ENCODE data around the gene KCTD11. TPM values are rescaled to one million over a fixed set of nuclear protein-coding genes. Genes with fewer than 3 reads are reported as not detected.

KCTD11 gene
- total RNA-seq, 4 donors from 2014 or later = 3.6 to 7.0 (median 4.6) TPM

GRCh38 chr17:7388856-7389255 lies 36.9 kb downstream of the KCTD11 start:
- no peak for TF ChIP-seq CTCF (IDR thresholded peaks at IDR 0.05 in 4 of 5, conservative IDR thresholded peaks at IDR 0.05 in 1 of 5)
- TF ChIP-seq POLR2A (IDR thresholded peaks at IDR 0.05) = no peak
- in situ Hi-C loops (cut with MboI; ENCODE audit: low sequenced_read_pairs in 4 of 4) (no loop called here), intact Hi-C loops (cut with DNase I; ENCODE audit: low total_unique reads) (no loop called here)
- no peaks in the 10 kb centered on the region for H3K9me3 ChIP-seq
- peaks cover 1 to 7% (median 3%) of the 10 kb centered on the region in 3 donors for H3K27me3 ChIP-seq
- H3K4me1 ChIP-seq = peaks cover 8 to 11% of the 10 kb centered on the region in 2 donors
- no peak overlapping the region for H3K27ac ChIP-seq
- DNase-seq (no peak), ATAC-seq (no peak)
- H3K4me3 ChIP-seq = no peak overlapping the region
- peaks cover 0 to 22% of the 10 kb centered on the region in 2 donors for H3K36me3 ChIP-seq

GRCh38 chr17:7389924-7390910 lies 38.3 kb downstream of the KCTD11 start:
- H3K36me3 ChIP-seq = peaks cover 0 to 22% of the 10 kb centered on the region in 2 donors
- in situ Hi-C loops (cut with MboI; ENCODE audit: low sequenced_read_pairs in 4 of 4) = no loop called here
- ATAC-seq (no peak), DNase-seq (no peak)
- H3K4me3 ChIP-seq = no peak overlapping the region
- intact Hi-C loops (cut with DNase I; ENCODE audit: low total_unique reads) = no loop called here
- H3K27ac ChIP-seq = no peak overlapping the region
- TF ChIP-seq CTCF (IDR thresholded peaks at IDR 0.05 in 4 of 5, conservative IDR thresholded peaks at IDR 0.05 in 1 of 5) (no peak), POLR2A (IDR thresholded peaks at IDR 0.05) (no peak)
- no peaks in the 10 kb centered on the region for H3K9me3 ChIP-seq
- H3K4me1 ChIP-seq = peaks cover 9 to 10% of the 10 kb centered on the region in 2 donors
- no peaks in the 10 kb centered on the region for H3K27me3 ChIP-seq

DNA sequence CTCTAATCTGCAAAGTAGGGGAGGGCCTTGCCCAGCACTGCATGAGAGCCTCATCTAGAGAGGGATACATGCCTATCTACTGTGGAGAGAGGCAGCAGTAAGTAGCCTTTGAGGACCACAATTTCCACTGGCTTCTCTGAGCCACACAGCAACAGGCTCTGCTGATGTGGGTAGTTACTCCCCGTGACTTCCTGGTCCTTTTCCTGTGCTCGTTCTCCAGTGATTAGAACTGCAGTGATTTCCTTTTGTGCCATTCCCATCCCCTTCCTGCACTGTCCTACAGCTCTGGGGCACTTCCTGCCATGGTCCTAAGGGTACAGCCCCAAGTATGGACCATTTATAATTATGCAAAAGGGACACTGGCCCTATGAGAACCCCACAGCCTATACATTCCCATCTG lies 39.3 kb downstream of the KCTD11 start:
- peak overlapping the region in 1 of 4 donors; percentile 11 for H3K27ac ChIP-seq

More for the DNA sequence above, 39.3 kb downstream of the KCTD11 start:
- H3K36me3 ChIP-seq = peaks cover 0 to 22% of the 10 kb centered on the region in 2 donors
- TF ChIP-seq POLR2A (IDR thresholded peaks at IDR 0.05) = no peak
- TF ChIP-seq CTCF (IDR thresholded peaks at IDR 0.05 in 4 of 5, conservative IDR thresholded peaks at IDR 0.05 in 1 of 5) = no peak
- no peak for DNase-seq
- no peak overlapping the region for H3K4me3 ChIP-seq
- in situ Hi-C loops (cut with MboI; ENCODE audit: low sequenced_read_pairs in 4 of 4) (no loop called here), intact Hi-C loops (cut with DNase I; ENCODE audit: low total_unique reads) (no loop called here)
- no peaks in the 10 kb centered on the region for H3K27me3 ChIP-seq
- no peaks in the 10 kb centered on the region for H3K9me3 ChIP-seq
- peaks cover 9 to 10% of the 10 kb centered on the region in 2 donors for H3K4me1 ChIP-seq
- ATAC-seq = no peak

Data from gastrocnemius medialis (tissue), 4 donors.